ENCODE data around the gene XKR7.

XKR7 gene

GRCh38 chr20:31945785-31946184 is 22.2 kb upstream of the XKR7 start:
- no peak for DNase-seq

GRCh38 chr20:31948008-31948407 is 19.9 kb upstream of the XKR7 start:
- DNase-seq: no peak

GRCh38 chr20:31949877-31950646 is 17.9 kb upstream of the XKR7 start:
- DNase-seq: no peak

GRCh38 chr20:31951203-31951529 is 16.8 kb upstream of the XKR7 start:
- no peak for DNase-seq

- DNase-seq: peak; percentile 96
Measured at GRCh38 chr20:31951530-31952453, 16.2 kb upstream of the XKR7 start, which contains the start of gene PDRG1. Gene PDRG1, minus strand, starts transcription at chr20:31952046. Its CDS starts 85 bp downstream, at chr20:31951961.

- no peak for DNase-seq
Measured at GRCh38 chr20:31953556-31954148, 14.3 kb upstream of the XKR7 start.

GRCh38 chr20:31954500-31954899 is 13.5 kb upstream of the XKR7 start:
- DNase-seq: no peak

- no peak for DNase-seq
Measured at GRCh38 chr20:31956556-31957526, 11.1 kb upstream of the XKR7 start.

GRCh38 chr20:31962761-31963160 is 5.2 kb upstream of the XKR7 start:
- no peak for DNase-seq

GRCh38 chr20:31963889-31964288 is 4.1 kb upstream of the XKR7 start:
- no peak for DNase-seq

- peak; percentile 1 for DNase-seq
Measured at GRCh38 chr20:31966991-31967655, 828 bp upstream of the XKR7 start.

- peak; percentile 16 for DNase-seq
Measured at GRCh38 chr20:31968291-31969126, 558 bp downstream of the XKR7 start.

GRCh38 chr20:31969991-31970390 is 2.0 kb downstream of the XKR7 start:
- DNase-seq: no peak

- DNase-seq: no peak
Measured at GRCh38 chr20:31972471-31973021, 4.6 kb downstream of the XKR7 start.

GRCh38 chr20:31974296-31974695 is 6.3 kb downstream of the XKR7 start:
- no peak for DNase-seq

GRCh38 chr20:31974951-31975487 is 7.1 kb downstream of the XKR7 start:
- no peak for DNase-seq

GRCh38 chr20:31975874-31976273 is 7.9 kb downstream of the XKR7 start:
- DNase-seq: no peak

- no peak for DNase-seq
Measured at GRCh38 chr20:31977080-31977479, 9.1 kb downstream of the XKR7 start.

GRCh38 chr20:31979713-31980426 is 11.9 kb downstream of the XKR7 start:
- DNase-seq: no peak

- no peak for DNase-seq
Measured at GRCh38 chr20:31981784-31982183, 13.8 kb downstream of the XKR7 start.
